B cell (primary cell): Measurements from ENCODE around the gene GRID1. TPM values are rescaled to one million over a fixed set of nuclear protein-coding genes. Genes with fewer than 3 reads are reported as not detected.

Experiments
- ATAC-seq: fragments of 200-7000 bp; cut with Tn5 transposase; one replicate; pipeline ENCODE4 v1.10.0; 2021; ENCODE audit warnings: low read depth, mild to moderate bottlenecking, moderate number of reproducible peaks, moderate library complexity
- CTCF ChIA-PET: fragments of 350-600 bp; sonication (Branson Sonifier 250); formaldehyde crosslinking; loops from one replicate; lab custom pipeline; 2021; ENCODE audit warnings: antibody characterized with exemption, inconsistent platforms; lab: Charles Lee
- POLR2A ChIA-PET: fragments of 350-600 bp; sonication (Branson Sonifier 250); formaldehyde crosslinking; loops from one replicate; lab custom pipeline; 2021; ENCODE audit warnings: antibody characterized with exemption; lab: Charles Lee
- DNase-seq: peaks from one replicate; pipeline ENCODE4 v3.0.0; 2013
- H2AFZ ChIP-seq: 2 replicates; pipeline ENCODE4 v1.6.1; 2012; ENCODE audit warnings: mild to moderate bottlenecking, low read depth, low read length; ENCODE audit not compliant: insufficient read depth, poor library complexity, severe bottlenecking
- H3K27ac ChIP-seq, 2 donors: 1 replicate in 1 of 2; 2 replicates in 1 of 2; pipeline ENCODE4 v1.5.1; 2012 to 2013; ENCODE audit warnings: low read length in 2 of 2, mild to moderate bottlenecking in 2 of 2, moderate library complexity in 1 of 2
- H3K27me3 ChIP-seq, 4 experiments: fragments of 200-600 bp in 1 of 4; sonication (generic) in 1 of 4; replicated peaks in 1 of 4; 1 replicate in 2 of 4; 2 replicates in 2 of 4; pipeline versions ENCODE4 v1.6.1 to v1.7.0; 2013 to 2016; ENCODE audit warnings: low read length in 3 of 4, mild to moderate bottlenecking in 2 of 4, mixed read lengths in 1 of 4, moderate library complexity in 1 of 4; ENCODE audit not compliant: insufficient read depth in 4 of 4, control insufficient read depth in 3 of 4; ENCODE audit errors: control extremely low read depth in 1 of 4
- H3K36me3 ChIP-seq, 2 experiments: replicated peaks in 1 of 2; 1 replicate in 1 of 2; 2 replicates in 1 of 2; pipeline versions ENCODE4 v1.6.1 to v1.7.1; 2013; ENCODE audit warnings: low read length in 1 of 2; ENCODE audit not compliant: insufficient read depth in 2 of 2, control insufficient read depth in 1 of 2; ENCODE audit errors: control extremely low read depth in 1 of 2, extremely low read depth in 1 of 2
- H3K4me1 ChIP-seq, 2 donors: fragments of 200-600 bp in 1 of 2; sonication (generic) in 1 of 2; 1 replicate in 1 of 2; 2 replicates in 1 of 2; pipeline versions ENCODE4 v1.5.1 to v1.6.1; 2013 to 2017; ENCODE audit warnings: low read length in 2 of 2; ENCODE audit not compliant: control insufficient read depth in 2 of 2, insufficient read depth in 2 of 2
- H3K4me2 ChIP-seq: replicated peaks from 2 replicates; pipeline ENCODE3; 2012; ENCODE audit warnings: mild to moderate bottlenecking, low read depth, low read length; ENCODE audit not compliant: poor library complexity, severe bottlenecking
- H3K4me3 ChIP-seq, 5 experiments: fragments of 200-600 bp in 1 of 5; sonication (generic) in 1 of 5; 1 replicate in 3 of 5; 2 replicates in 2 of 5; pipeline versions ENCODE4 v1.5.1 to v1.7.0; 2011 to 2016; ENCODE audit warnings: low read length in 4 of 5, mild to moderate bottlenecking in 4 of 5, low read depth in 2 of 5, control low read depth in 1 of 5, moderate library complexity in 1 of 5; ENCODE audit not compliant: insufficient read depth in 1 of 5; ENCODE audit errors: control extremely low read depth in 1 of 5, extremely low read depth in 1 of 5
- H3K79me2 ChIP-seq: fragments of 200-600 bp; sonication (generic); one replicate; pipeline ENCODE4 v1.6.0; 2016; ENCODE audit warnings: low read length; ENCODE audit not compliant: control insufficient read depth, insufficient read depth
- H3K9ac ChIP-seq: fragments of 200-600 bp; sonication (generic); 2 replicates; pipeline ENCODE4 v1.6.1; 2017; ENCODE audit warnings: mild to moderate bottlenecking, low read length, moderate library complexity
- H3K9me3 ChIP-seq, 3 donors: one replicate each; pipeline versions ENCODE4 v1.6.1 to v1.7.1; 2013; ENCODE audit warnings: low read length in 2 of 3; ENCODE audit not compliant: control insufficient read depth in 2 of 3, insufficient read depth in 1 of 3; ENCODE audit errors: control extremely low read depth in 1 of 3
- H4K20me1 ChIP-seq: 2 replicates; pipeline ENCODE4 v1.6.0; 2012; ENCODE audit warnings: mild to moderate bottlenecking, low read length; ENCODE audit not compliant: insufficient read depth, control insufficient read depth, poor library complexity, severe bottlenecking
- H3K27ac Mint-ChIP-seq: one replicate; pipeline ENCODE4 v1.8.0; 2021; ENCODE audit warnings: mixed read lengths
- H3K27me3 Mint-ChIP-seq: one replicate; pipeline ENCODE4 v1.8.0; 2021; ENCODE audit warnings: mixed read lengths
- H3K4me1 Mint-ChIP-seq: one replicate; pipeline ENCODE4 v1.8.0; 2021; ENCODE audit warnings: mixed read lengths
- H3K4me3 Mint-ChIP-seq: one replicate; pipeline ENCODE4 v1.8.0; 2021; ENCODE audit warnings: mixed read lengths
- H3K9me3 Mint-ChIP-seq: one replicate; pipeline ENCODE4 v1.8.0; 2022; ENCODE audit warnings: mixed read lengths; ENCODE audit not compliant: insufficient read depth
- EZH2 ChIP-seq: IDR thresholded peaks from 2 replicates; pipeline ENCODE4 v1.6.1; 2012; ENCODE audit warnings: borderline replicate concordance, low read depth, mild to moderate bottlenecking, moderate library complexity, low read length; ENCODE audit not compliant: insufficient read depth, poor library complexity, severe bottlenecking
- WGBS: methylation state at CpG from one replicate; pipeline ENCODE4 v1.1.5; 2013; ENCODE audit warnings: missing lambda C conversion rate; ENCODE audit not compliant: insufficient coverage; 5-methylcytosine and 5-hydroxymethylcytosine counted together
- intact Hi-C: fragments of 100-400 bp; cut with micrococcal nuclease; formaldehyde crosslinking; loops from one replicate; pipeline ENCODE4 v1.10.0; 2022
- polyA plus RNA-seq: library from polyadenylated mRNA; depleted of rRNA; stranded (reverse); fragments of >200 nt; gene quantifications from 2 replicates; pipeline ENCODE4 v1.2.3, GENCODE V29; 2012
- total RNA-seq, 2 donors: library from RNA; stranded (reverse); fragments of 120-200 nt in 1 of 2; gene quantifications; 1 replicate in 1 of 2; 2 replicates in 1 of 2; pipeline versions ENCODE4 v1.2.3 to v1.2.4, GENCODE V29; 2013 to 2022
- TF ChIP-seq, protein P1 (sequence below): fragments of 200-600 bp; IDR thresholded peaks from one replicate; pipeline ENCODE4 v1.8.0; 2022; ENCODE audit warnings: antibody characterized with exemption, mild to moderate bottlenecking

GRID1 gene
- total and polyA plus RNA-seq, 2 donors (not counting 1 experiment from before 2014, with no cell fraction given) = not detected

DNA sequence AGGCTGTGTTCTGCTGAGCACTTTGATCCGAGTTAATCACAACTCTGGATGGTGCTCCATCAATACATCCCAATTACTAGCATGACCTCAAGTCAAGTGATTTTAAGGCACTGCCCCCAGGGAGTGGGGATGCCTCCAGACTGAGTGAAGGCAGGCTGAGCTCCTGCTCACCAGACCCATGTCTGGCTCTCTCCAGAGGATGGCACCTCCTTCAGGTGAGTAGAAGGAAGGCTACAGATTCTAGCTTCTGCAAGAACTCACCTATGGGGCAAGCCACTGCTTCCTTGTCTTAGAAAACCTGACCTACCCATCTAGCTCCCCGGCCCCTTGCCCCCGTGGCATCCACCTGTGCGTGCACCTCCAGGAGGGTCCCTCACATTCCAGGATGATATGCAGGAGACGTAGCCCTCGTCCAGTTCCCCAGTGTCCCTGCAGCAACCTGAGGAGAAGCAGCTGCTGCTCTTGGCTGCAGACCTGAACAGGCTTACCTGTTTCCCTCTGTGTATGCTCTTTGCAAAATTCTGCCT is 390.3 kb downstream of the GRID1 start:
- DNase-seq = no peak
- Mint-ChIP-seq H3K27me3 (peaks cover 7% of the 10 kb centered on the region), H3K4me3 (no peak overlapping the region), H3K9me3 (peaks cover 3% of the 10 kb centered on the region), H3K27ac (no peak overlapping the region), H3K4me1 (no peaks in the 10 kb centered on the region)
- POLR2A ChIA-PET = no interaction called here
- no peak for ATAC-seq
- WGBS = 93% methylated on average over 5 of the region's 6 CpGs
- intact Hi-C loops = no loop called here
- Histone ChIP-seq H3K4me1 (no peaks in the 10 kb centered on the region), H3K79me2 (no peaks in the 10 kb centered on the region), H4K20me1 (no peaks in the 10 kb centered on the region), H3K9me3 (peaks cover 0 to 4% (median 0%) of the 10 kb centered on the region in 3 donors), H3K4me3 (no peak overlapping the region), H3K9ac (no peak overlapping the region), H3K27ac (no peak overlapping the region), H3K4me2 (no peak overlapping the region), H2AFZ (no peak overlapping the region), H3K27me3 (peaks cover 0 to 3% (median 0%) of the 10 kb centered on the region in 4 experiments), H3K36me3 (no peaks in the 10 kb centered on the region)
- TF ChIP-seq, protein P1, sequence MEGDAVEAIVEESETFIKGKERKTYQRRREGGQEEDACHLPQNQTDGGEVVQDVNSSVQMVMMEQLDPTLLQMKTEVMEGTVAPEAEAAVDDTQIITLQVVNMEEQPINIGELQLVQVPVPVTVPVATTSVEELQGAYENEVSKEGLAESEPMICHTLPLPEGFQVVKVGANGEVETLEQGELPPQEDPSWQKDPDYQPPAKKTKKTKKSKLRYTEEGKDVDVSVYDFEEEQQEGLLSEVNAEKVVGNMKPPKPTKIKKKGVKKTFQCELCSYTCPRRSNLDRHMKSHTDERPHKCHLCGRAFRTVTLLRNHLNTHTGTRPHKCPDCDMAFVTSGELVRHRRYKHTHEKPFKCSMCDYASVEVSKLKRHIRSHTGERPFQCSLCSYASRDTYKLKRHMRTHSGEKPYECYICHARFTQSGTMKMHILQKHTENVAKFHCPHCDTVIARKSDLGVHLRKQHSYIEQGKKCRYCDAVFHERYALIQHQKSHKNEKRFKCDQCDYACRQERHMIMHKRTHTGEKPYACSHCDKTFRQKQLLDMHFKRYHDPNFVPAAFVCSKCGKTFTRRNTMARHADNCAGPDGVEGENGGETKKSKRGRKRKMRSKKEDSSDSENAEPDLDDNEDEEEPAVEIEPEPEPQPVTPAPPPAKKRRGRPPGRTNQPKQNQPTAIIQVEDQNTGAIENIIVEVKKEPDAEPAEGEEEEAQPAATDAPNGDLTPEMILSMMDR = no peak
- TF ChIP-seq EZH2 = no peak
- CTCF ChIA-PET = no interaction called here

DNA sequence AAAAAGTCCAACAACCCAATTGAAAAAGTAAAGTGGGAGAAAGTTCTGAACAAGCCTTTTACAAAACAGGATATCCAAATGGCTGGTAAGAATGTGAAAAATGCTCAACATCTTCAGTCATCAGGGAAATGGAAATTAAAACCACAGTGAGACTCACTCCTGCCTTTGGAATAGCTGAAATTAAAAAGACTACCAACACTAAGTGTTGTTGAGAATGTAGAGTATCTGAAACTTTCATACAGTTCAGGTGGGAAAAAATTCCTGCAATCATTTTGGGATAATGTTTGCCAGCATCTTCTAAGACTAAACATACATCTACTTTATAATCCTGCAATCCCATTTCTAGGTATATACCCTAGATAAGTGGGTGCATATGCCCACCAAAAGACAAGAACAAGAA is 395.1 kb downstream of the GRID1 start:
- Mint-ChIP-seq H3K4me3 (no peak overlapping the region), H3K27me3 (peaks cover 2% of the 10 kb centered on the region), H3K9me3 (peaks cover 3% of the 10 kb centered on the region), H3K4me1 (no peaks in the 10 kb centered on the region), H3K27ac (no peak overlapping the region)
- Histone ChIP-seq H3K4me3 (no peak overlapping the region), H3K36me3 (no peaks in the 10 kb centered on the region), H3K9ac (no peak overlapping the region), H2AFZ (no peak overlapping the region), H3K4me1 (no peaks in the 10 kb centered on the region), H4K20me1 (no peaks in the 10 kb centered on the region), H3K4me2 (no peak overlapping the region), H3K79me2 (no peaks in the 10 kb centered on the region), H3K27ac (no peak overlapping the region), H3K27me3 (peaks cover 0 to 1% (median 0%) of the 10 kb centered on the region in 4 experiments), H3K9me3 (peaks cover 0 to 10% (median 0%) of the 10 kb centered on the region in 3 donors)
- TF ChIP-seq, protein P1 = no peak
- TF ChIP-seq EZH2 = no peak
- intact Hi-C loops = no loop called here
- no peak for DNase-seq
- no peak for ATAC-seq
- POLR2A ChIA-PET = no interaction called here
- CTCF ChIA-PET = no interaction called here
